Astrocyte (in vitro differentiated cells and primary cell): ENCODE results near the gene TRAM2. TPM values are rescaled to one million over a fixed set of nuclear protein-coding genes. Genes with fewer than 3 reads are reported as not detected.

ENCODE experiments used
- DNase-seq: peaks from one replicate; pipeline ENCODE4 v3.0.0-alpha.2; 2010; ENCODE audit warnings: low read depth
- FAIRE-seq: peaks from 2 replicates; lab custom pipeline; 2011; peaks lifted over from hg19 to GRCh38; lab: Jason Lieb, UNC
- H2AFZ ChIP-seq: 2 replicates; pipeline ENCODE4 v1.6.0; 2012; ENCODE audit warnings: low read depth, low read length, inconsistent platforms
- H3K27ac ChIP-seq: 2 replicates; pipeline ENCODE4 v1.5.1; 2011; ENCODE audit warnings: low read depth, low read length, inconsistent platforms
- H3K27me3 ChIP-seq: 2 replicates; pipeline ENCODE4 v1.6.0; 2011; ENCODE audit warnings: low read length, inconsistent platforms; ENCODE audit not compliant: insufficient read depth
- H3K36me3 ChIP-seq: 2 replicates; pipeline ENCODE4 v1.5.1; 2011; ENCODE audit warnings: low read length, inconsistent platforms; ENCODE audit not compliant: insufficient read depth
- H3K4me1 ChIP-seq: 2 replicates; pipeline ENCODE4 v1.5.1; 2011; ENCODE audit warnings: low read length, inconsistent platforms; ENCODE audit not compliant: insufficient read depth
- H3K4me2 ChIP-seq: 2 replicates; pipeline ENCODE4 v1.6.0; 2012; ENCODE audit warnings: low read length, inconsistent platforms
- H3K4me3 ChIP-seq: 2 replicates; pipeline ENCODE4 v1.5.1; 2011; ENCODE audit warnings: low read depth, mild to moderate bottlenecking, low read length, inconsistent platforms; ENCODE audit not compliant: insufficient read depth
- H3K79me2 ChIP-seq: 2 replicates; pipeline ENCODE4 v1.6.0; 2012; ENCODE audit warnings: mild to moderate bottlenecking, low read length, inconsistent platforms; ENCODE audit not compliant: insufficient read depth
- H3K9ac ChIP-seq: 2 replicates; pipeline ENCODE4 v1.6.0; 2012; ENCODE audit warnings: mild to moderate bottlenecking, low read length, inconsistent platforms
- H3K9me3 ChIP-seq: 2 replicates; pipeline ENCODE4 v1.5.1; 2012; ENCODE audit warnings: low read depth, mild to moderate bottlenecking, low read length, inconsistent platforms; ENCODE audit not compliant: insufficient read depth
- H4K20me1 ChIP-seq: 2 replicates; pipeline ENCODE4 v1.6.0; 2012; ENCODE audit warnings: low read length, inconsistent platforms; ENCODE audit not compliant: insufficient read depth
- H3K27ac Mint-ChIP-seq: one replicate; pipeline ENCODE4 v1.8.0; 2021; ENCODE audit warnings: mild to moderate bottlenecking, mixed read lengths; ENCODE audit not compliant: unreplicated experiment
- H3K27me3 Mint-ChIP-seq: one replicate; pipeline ENCODE4 v1.8.0; 2021; ENCODE audit warnings: low read depth, mixed read lengths; ENCODE audit not compliant: unreplicated experiment
- H3K36me3 Mint-ChIP-seq: one replicate; pipeline ENCODE4 v1.8.0; 2021; ENCODE audit warnings: low read depth, mixed read lengths; ENCODE audit not compliant: unreplicated experiment
- H3K4me1 Mint-ChIP-seq: one replicate; pipeline ENCODE4 v1.8.0; 2021; ENCODE audit warnings: low read depth, mixed read lengths; ENCODE audit not compliant: unreplicated experiment
- H3K4me3 Mint-ChIP-seq: one replicate; pipeline ENCODE4 v1.8.0; 2021; ENCODE audit warnings: mild to moderate bottlenecking, moderate library complexity, mixed read lengths; ENCODE audit not compliant: unreplicated experiment
- H3K9me3 Mint-ChIP-seq: one replicate; pipeline ENCODE4 v1.8.0; 2021; ENCODE audit warnings: mild to moderate bottlenecking, mixed read lengths; ENCODE audit not compliant: unreplicated experiment
- EZH2 ChIP-seq: IDR thresholded peaks from 2 replicates; pipeline ENCODE4 v1.6.1; 2012; ENCODE audit warnings: mild to moderate bottlenecking, low read length, inconsistent platforms; ENCODE audit not compliant: insufficient read depth
- total RNA-seq: library from RNA; stranded (reverse); gene quantifications from 2 replicates; pipeline ENCODE4 v1.2.1, GENCODE V29; 2021
- TF ChIP-seq, protein P1 (sequence below): IDR thresholded peaks from 2 replicates; pipeline ENCODE4 v1.5.1; 2011; ENCODE audit warnings: low read depth, mild to moderate bottlenecking, inconsistent platforms, low read length, moderate library complexity; ENCODE audit not compliant: insufficient read depth

TRAM2 gene
- total RNA-seq, 1 donor from 2014 or later, result 93.4 TPM

- H3K27ac Mint-ChIP-seq, result no peak overlapping the region
These were observed 12.0 kb downstream of the TRAM2 start for GRCh38 chr6:52564856-52565255.

DNA sequence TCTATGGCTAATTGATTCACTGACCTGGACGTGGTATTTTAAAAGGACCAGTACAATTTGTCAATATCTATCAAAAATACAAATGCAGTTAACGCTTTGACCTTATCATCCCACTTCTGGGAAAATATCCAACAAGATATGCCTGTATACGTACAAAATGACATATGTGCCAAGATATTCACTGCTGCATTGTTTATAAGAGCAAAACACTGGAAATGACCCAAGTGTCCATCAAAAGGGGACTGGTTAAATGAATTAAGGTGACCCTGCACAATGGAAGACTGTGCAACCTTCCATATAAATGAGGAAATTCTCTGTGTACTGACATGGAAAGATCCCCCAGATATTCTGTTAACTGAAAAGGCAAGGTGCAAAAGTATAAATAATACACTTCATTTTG is 13.9 kb downstream of the TRAM2 start:
- no peaks in the 10 kb centered on the region for H3K27me3 Mint-ChIP-seq
- TF ChIP-seq EZH2, result no peak
- TF ChIP-seq, protein P1, sequence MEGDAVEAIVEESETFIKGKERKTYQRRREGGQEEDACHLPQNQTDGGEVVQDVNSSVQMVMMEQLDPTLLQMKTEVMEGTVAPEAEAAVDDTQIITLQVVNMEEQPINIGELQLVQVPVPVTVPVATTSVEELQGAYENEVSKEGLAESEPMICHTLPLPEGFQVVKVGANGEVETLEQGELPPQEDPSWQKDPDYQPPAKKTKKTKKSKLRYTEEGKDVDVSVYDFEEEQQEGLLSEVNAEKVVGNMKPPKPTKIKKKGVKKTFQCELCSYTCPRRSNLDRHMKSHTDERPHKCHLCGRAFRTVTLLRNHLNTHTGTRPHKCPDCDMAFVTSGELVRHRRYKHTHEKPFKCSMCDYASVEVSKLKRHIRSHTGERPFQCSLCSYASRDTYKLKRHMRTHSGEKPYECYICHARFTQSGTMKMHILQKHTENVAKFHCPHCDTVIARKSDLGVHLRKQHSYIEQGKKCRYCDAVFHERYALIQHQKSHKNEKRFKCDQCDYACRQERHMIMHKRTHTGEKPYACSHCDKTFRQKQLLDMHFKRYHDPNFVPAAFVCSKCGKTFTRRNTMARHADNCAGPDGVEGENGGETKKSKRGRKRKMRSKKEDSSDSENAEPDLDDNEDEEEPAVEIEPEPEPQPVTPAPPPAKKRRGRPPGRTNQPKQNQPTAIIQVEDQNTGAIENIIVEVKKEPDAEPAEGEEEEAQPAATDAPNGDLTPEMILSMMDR, result no peak
- FAIRE-seq, result no peak
- H3K9me3 Mint-ChIP-seq, result no peaks in the 10 kb centered on the region
- DNase-seq, result no peak
- Histone ChIP-seq H4K20me1 (peaks cover 81% of the 10 kb centered on the region), H3K36me3 (no peaks in the 10 kb centered on the region), H3K9me3 (no peaks in the 10 kb centered on the region), H3K4me1 (peaks cover 45% of the 10 kb centered on the region), H3K27me3 (no peaks in the 10 kb centered on the region), H3K4me2 (no peak overlapping the region), H3K4me3 (no peak overlapping the region), H3K9ac (no peak overlapping the region), H2AFZ (no peak overlapping the region), H3K27ac (no peak overlapping the region), H3K79me2 (peaks cover 97% of the 10 kb centered on the region)
- H3K36me3 Mint-ChIP-seq, result peaks cover 5% of the 10 kb centered on the region
- no peak overlapping the region for H3K27ac Mint-ChIP-seq
- peaks cover 44% of the 10 kb centered on the region for H3K4me1 Mint-ChIP-seq
- H3K4me3 Mint-ChIP-seq, result no peak overlapping the region

More at GRCh38 chr6:52564856-52565255, 12.0 kb downstream of the TRAM2 start:
- no peak overlapping the region for H3K4me3 Mint-ChIP-seq
- Histone ChIP-seq H3K9me3 (no peaks in the 10 kb centered on the region), H3K27me3 (no peaks in the 10 kb centered on the region), H3K27ac (no peak overlapping the region), H3K36me3 (no peaks in the 10 kb centered on the region), H3K9ac (no peak overlapping the region), H3K4me2 (no peak overlapping the region), H3K4me3 (no peak overlapping the region), H2AFZ (no peak overlapping the region), H4K20me1 (peaks cover 79% of the 10 kb centered on the region), H3K79me2 (peaks cover 97% of the 10 kb centered on the region), H3K4me1 (peaks cover 42% of the 10 kb centered on the region)
- peaks cover 43% of the 10 kb centered on the region for H3K4me1 Mint-ChIP-seq
- TF ChIP-seq, protein P1, result no peak
- no peak for TF ChIP-seq EZH2
- FAIRE-seq, result no peak
- no peaks in the 10 kb centered on the region for H3K9me3 Mint-ChIP-seq
- no peaks in the 10 kb centered on the region for H3K27me3 Mint-ChIP-seq
- no peak for DNase-seq
- H3K36me3 Mint-ChIP-seq, result peaks cover 5% of the 10 kb centered on the region

GRCh38 chr6:52560462-52560861 is 16.4 kb downstream of the TRAM2 start:
- Histone ChIP-seq H3K4me1 (peaks cover 41% of the 10 kb centered on the region), H3K27ac (peak overlapping the region; percentile 20), H3K9me3 (no peaks in the 10 kb centered on the region), H3K4me3 (no peak overlapping the region), H4K20me1 (peaks cover 69% of the 10 kb centered on the region), H3K9ac (no peak overlapping the region), H2AFZ (no peak overlapping the region), H3K4me2 (no peak overlapping the region), H3K27me3 (no peaks in the 10 kb centered on the region), H3K36me3 (no peaks in the 10 kb centered on the region), H3K79me2 (peaks cover 96% of the 10 kb centered on the region)
- H3K4me1 Mint-ChIP-seq, result peaks cover 40% of the 10 kb centered on the region
- FAIRE-seq (no peak), DNase-seq (no peak)
- no peak for TF ChIP-seq EZH2
- TF ChIP-seq, protein P1, result no peak
- peaks cover 2% of the 10 kb centered on the region for H3K36me3 Mint-ChIP-seq
- no peaks in the 10 kb centered on the region for H3K27me3 Mint-ChIP-seq
- H3K9me3 Mint-ChIP-seq, result no peaks in the 10 kb centered on the region
- H3K27ac Mint-ChIP-seq, result no peak overlapping the region
- no peak overlapping the region for H3K4me3 Mint-ChIP-seq
